ENCODE measurements around the gene POLQ.
"Not testable (repeated sequence)": the region's sequence is repeated elsewhere in the genome, so short reads cannot be mapped to it uniquely, and the experiment has no call there.

The POLQ gene

DNA sequence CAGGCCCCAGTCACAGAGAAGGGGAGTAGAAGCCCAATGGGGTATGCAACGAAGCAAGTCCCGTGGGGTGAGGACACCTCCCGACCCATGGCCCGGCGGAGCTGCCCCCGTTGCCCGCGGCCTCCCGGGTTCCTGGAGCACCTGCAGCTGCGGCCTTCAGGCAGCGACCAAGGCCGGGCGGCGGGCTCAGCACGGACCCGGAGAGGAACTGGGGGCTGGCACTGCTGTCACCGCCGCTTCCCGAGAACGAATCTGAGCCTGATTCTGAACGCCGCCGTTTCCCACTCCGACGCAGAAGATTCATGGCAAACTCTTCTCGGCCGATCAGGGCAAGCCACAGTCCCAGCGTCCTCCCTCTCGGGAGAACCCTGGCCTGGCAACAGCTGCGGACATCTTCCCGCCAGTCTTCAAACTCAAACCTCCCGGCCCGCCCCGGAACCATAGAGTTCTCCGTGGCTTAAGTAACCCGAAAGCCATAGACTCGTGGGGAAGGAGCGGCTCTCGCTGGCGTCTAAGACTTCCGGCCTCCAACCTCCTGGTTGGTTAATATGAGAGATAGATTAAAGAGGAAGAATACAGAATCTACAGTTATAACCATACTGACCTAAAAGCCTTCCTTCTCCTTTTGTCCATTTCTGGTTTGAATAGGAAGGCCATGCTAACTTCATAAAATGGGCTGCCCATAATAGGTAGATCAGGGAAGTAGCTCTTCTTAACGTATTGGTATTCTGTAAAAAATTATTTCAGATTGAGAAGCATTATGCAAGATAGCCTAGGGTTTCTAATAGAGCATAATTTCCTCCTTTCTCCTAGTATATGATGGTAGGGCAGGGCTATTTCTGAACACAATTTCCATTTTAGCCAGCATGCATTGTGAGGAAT is at the start of gene POLQ:
POLQ (minus strand) TSS at position 415 of the 882 bp plus-strand sequence; CDS start at position 304, 111 bp downstream.
- peak within 1 kb of the TSS; percentile 52 to 70 for H3K4me3 ChIP-seq
- DNase-seq = peak; percentile 89 to 91
- H3K9me3 ChIP-seq = no peaks in the 10 kb centered on the region
- TF ChIP-seq CTCF (IDR thresholded peaks at IDR 0.05) = no peak
- intact Hi-C loops (cut with DNase I; ENCODE audit: low total_unique reads) = loop anchor here (5.0 kb wide), 1 partner anchor 286 kb away; no protein-coding TSS in a partner anchor
- H3K27ac ChIP-seq = peak within 1 kb of the TSS; percentile 63 to 78
- H3K27me3 ChIP-seq = no peaks in the 10 kb centered on the region
- peaks cover 0 to 12% (median 8%) of the 10 kb centered on the region in 4 donors for H3K4me1 ChIP-seq
- no peaks in the 10 kb centered on the region for H3K36me3 ChIP-seq

GRCh38 chr3:121594850-121595249 is 49.1 kb upstream of the POLQ start:
- H3K36me3 ChIP-seq = no peaks in the 10 kb centered on the region
- DNase-seq = no peak
- TF ChIP-seq CTCF (IDR thresholded peaks at IDR 0.05) = no peak
- no peak overlapping the region for H3K4me3 ChIP-seq
- no peak overlapping the region for H3K27ac ChIP-seq
- H3K9me3 ChIP-seq = no peaks in the 10 kb centered on the region
- intact Hi-C loops (cut with DNase I; ENCODE audit: low total_unique reads) = no loop called here
- H3K4me1 ChIP-seq = peaks cover 0 to 30% (median 7%) of the 10 kb centered on the region in 4 donors
- no peaks in the 10 kb centered on the region for H3K27me3 ChIP-seq

DNA sequence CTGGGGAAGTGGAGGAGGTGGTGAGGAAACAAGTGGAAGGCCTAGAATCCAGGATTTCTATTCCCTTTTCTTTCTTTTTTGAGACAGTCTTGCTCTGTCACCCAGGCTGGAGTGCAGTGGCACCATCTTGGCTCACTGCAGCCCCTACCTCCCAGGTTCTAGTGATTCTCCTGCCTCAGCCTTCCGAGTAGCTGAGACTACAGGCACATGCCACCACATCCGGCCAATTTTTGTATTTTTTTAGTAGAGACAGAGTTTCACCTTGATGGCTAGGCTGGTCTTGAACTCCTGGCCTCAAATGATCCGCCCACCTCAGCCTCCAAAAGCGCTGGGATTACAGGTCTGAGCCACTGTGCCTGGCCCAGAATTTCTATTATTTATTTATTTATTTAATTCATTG is 48.0 kb upstream of the POLQ start:
- H3K4me3 ChIP-seq; H3K9me3 ChIP-seq; H3K27me3 ChIP-seq; H3K36me3 ChIP-seq; intact Hi-C loops (cut with DNase I; ENCODE audit: low total_unique reads); DNase-seq: not testable (repeated sequence)
- H3K27ac ChIP-seq = peak overlapping the region; percentile 39 to 42
- peaks cover 0 to 30% (median 7%) of the 10 kb centered on the region in 4 donors for H3K4me1 ChIP-seq

DNA sequence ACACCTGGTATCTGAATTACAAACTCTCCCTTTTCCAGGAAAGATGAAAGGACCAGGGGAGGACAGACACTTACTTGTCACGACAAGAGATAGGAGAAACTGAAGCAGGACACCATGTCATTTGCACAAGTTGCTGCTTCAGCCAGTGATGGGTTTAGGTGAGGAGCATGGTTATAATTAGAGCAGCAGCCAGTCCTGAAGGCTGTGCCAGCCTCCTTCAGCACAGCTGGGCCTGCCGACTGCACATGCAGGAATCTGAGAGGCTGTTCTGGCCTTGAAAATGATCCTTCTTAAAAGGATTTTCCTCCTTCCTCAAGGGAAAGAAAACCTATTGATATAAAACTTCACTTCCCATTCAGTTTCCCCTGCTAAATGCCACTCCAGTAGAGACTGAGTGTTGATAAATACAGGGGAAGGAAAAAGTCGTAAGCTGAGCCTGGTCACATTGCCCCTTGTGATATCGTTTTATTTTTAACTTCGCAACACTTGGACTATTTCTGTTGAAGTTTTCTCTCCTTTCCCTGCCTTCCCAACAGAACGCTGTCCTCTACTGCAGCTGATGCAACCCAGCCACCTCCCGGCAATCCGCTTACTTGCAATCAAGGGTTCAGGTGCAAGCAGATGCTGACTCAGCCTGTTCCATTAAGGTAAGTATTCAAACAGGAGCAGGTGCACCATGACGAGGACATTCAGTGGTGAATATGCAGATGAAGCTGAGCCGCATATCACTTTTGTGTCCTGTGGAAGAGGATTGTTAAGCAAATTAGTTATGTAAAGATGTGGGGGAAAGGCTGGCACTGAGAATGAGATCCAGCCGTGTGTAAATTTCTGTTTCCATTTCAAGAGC is 47.3 kb upstream of the POLQ start, which contains the start of gene FBXO40:
FBXO40 (plus strand) TSS at position 524 of the 847 bp plus-strand sequence. CDS start 27,197 bp downstream, outside the sequence.
- no peak for DNase-seq
- peaks cover 0 to 30% (median 7%) of the 10 kb centered on the region in 4 donors for H3K4me1 ChIP-seq
- intact Hi-C loops (cut with DNase I; ENCODE audit: low total_unique reads) = no loop called here
- TF ChIP-seq CTCF (IDR thresholded peaks at IDR 0.05) = no peak
- H3K4me3 ChIP-seq = no peak within 1 kb of the TSS
- no peaks in the 10 kb centered on the region for H3K27me3 ChIP-seq
- H3K27ac ChIP-seq = peak within 1 kb of the TSS; percentile 39 to 42
- H3K9me3 ChIP-seq = no peaks in the 10 kb centered on the region
- H3K36me3 ChIP-seq = no peaks in the 10 kb centered on the region

GRCh38 chr3:121584418-121584817 is 38.6 kb upstream of the POLQ start:
- H3K9me3 ChIP-seq = no peaks in the 10 kb centered on the region
- no peak overlapping the region for H3K27ac ChIP-seq
- intact Hi-C loops (cut with DNase I; ENCODE audit: low total_unique reads) = no loop called here
- no peaks in the 10 kb centered on the region for H3K27me3 ChIP-seq
- no peaks in the 10 kb centered on the region for H3K4me1 ChIP-seq
- H3K4me3 ChIP-seq = no peak overlapping the region
- DNase-seq = no peak
- no peaks in the 10 kb centered on the region for H3K36me3 ChIP-seq
- no peak for TF ChIP-seq CTCF (IDR thresholded peaks at IDR 0.05)

All from tibial artery (tissue), 4 donors.